GM19240 (cell line): ENCODE measurements around the gene EVI5.
"Not testable (repeated sequence)": the region's sequence is repeated elsewhere in the genome, so short reads cannot be mapped to it uniquely, and the experiment has no call there.

ENCODE experiments used
- DNase-seq: peaks from one replicate; pipeline ENCODE4 v3.0.0; 2011; ENCODE audit warnings: low spot score; ENCODE audit not compliant: insufficient read length

EVI5 gene

GRCh38 chr1:92792340-92792782 is 7.5 kb upstream of the EVI5 start:
- DNase-seq = no peak

- no peak for DNase-seq
Observed at GRCh38 chr1:92791487-92792066, 6.7 kb upstream of the EVI5 start.

GRCh38 chr1:92790867-92791266 is 6.0 kb upstream of the EVI5 start:
- no peak for DNase-seq

GRCh38 chr1:92790081-92790480 is 5.2 kb upstream of the EVI5 start:
- DNase-seq = no peak

GRCh38 chr1:92786111-92786901 is 1.4 kb upstream of the EVI5 start:
- no peak for DNase-seq

- DNase-seq = peak; percentile 4
Observed at GRCh38 chr1:92784021-92784638, 778 bp downstream of the EVI5 start.

- DNase-seq = not testable (repeated sequence)
Observed at GRCh38 chr1:92783550-92783949, 1.4 kb downstream of the EVI5 start.

GRCh38 chr1:92778376-92778775 is 6.5 kb downstream of the EVI5 start:
- DNase-seq = no peak

- DNase-seq = no peak
Observed at GRCh38 chr1:92774407-92774806, 10.5 kb downstream of the EVI5 start.

GRCh38 chr1:92773749-92774148 is 11.2 kb downstream of the EVI5 start:
- not testable (repeated sequence) for DNase-seq

- DNase-seq = no peak
Observed at GRCh38 chr1:92769856-92770255, 15.1 kb downstream of the EVI5 start.

- DNase-seq = no peak
Observed at GRCh38 chr1:92768915-92769314, 16.0 kb downstream of the EVI5 start.

GRCh38 chr1:92768296-92768695 is 16.6 kb downstream of the EVI5 start:
- DNase-seq = no peak

- DNase-seq = no peak
Observed at GRCh38 chr1:92764116-92764515, 20.8 kb downstream of the EVI5 start.

- DNase-seq = no peak
Observed at GRCh38 chr1:92762355-92762754, 22.6 kb downstream of the EVI5 start.

- no peak for DNase-seq
Observed at GRCh38 chr1:92759361-92759760, 25.5 kb downstream of the EVI5 start.

- DNase-seq = no peak
Observed at GRCh38 chr1:92756537-92756936, 28.4 kb downstream of the EVI5 start.

- DNase-seq = no peak
Observed at GRCh38 chr1:92755541-92756461, 29.1 kb downstream of the EVI5 start.

GRCh38 chr1:92754719-92755050 is 30.2 kb downstream of the EVI5 start:
- no peak for DNase-seq

GRCh38 chr1:92754000-92754718 is 30.7 kb downstream of the EVI5 start:
- no peak for DNase-seq

- DNase-seq = no peak
Observed at GRCh38 chr1:92752719-92753118, 32.2 kb downstream of the EVI5 start.
